ENCODE results near the gene TNIK. TPM values are rescaled to one million over a fixed set of nuclear protein-coding genes. Genes with fewer than 3 reads are reported as not detected.

TNIK gene
- total and polyA plus RNA-seq, 10 of the 15 experiments (the other 5 are each of a cell fraction or from before 2014, with no cell fraction given): 13.9 to 74.3 (median 48.2) TPM

DNA sequence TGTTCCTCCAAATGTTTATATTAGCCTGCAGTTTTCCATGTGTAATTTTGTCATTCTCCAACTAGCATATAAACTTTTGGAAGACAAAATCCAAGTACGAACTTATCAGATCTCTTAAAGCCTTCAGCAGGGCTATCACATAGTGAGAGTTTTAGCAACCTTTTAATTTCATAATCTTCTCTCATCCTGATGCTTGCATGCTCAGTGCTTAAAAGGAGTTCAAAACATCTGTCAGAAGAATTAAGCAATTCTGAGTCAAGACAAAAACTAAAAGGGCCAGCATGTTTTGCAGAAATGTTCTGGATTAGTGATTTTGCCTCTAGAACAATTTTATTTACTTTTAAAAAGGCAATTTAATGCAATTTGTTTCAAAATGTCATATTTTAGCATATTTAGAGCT is 360.3 kb downstream of the TNIK start:
- no TSS peak for BruUV-seq (replicated peaks)
- no peak overlapping the region for H3K9ac ChIP-seq (ENCODE audit: control insufficient read depth, insufficient read depth, low read length)
- in situ Hi-C loops (cut with MboI) (no loop called here), intact Hi-C loops (cut with micrococcal nuclease; ENCODE audit: unreplicated experiment) (no loop called here)
- no peaks in the 10 kb centered on the region for H4K20me1 ChIP-seq (ENCODE audit: control insufficient read depth, insufficient read depth)
- FAIRE-seq: no peak
- ChIA-PET CTCF (no interaction called here), POLR2A (no interaction called here), RAD21 (ENCODE audit: unreplicated experiment) (no interaction called here), SMC1A (ENCODE audit: uncharacterized antibody, unreplicated experiment) (no interaction called here)
- no peak for ATAC-seq
- no peaks in the 10 kb centered on the region for H3K4me1 ChIP-seq (ENCODE audit: control insufficient read depth, insufficient read depth, low read length)
- no peak overlapping the region for H3K27ac ChIP-seq (ENCODE audit: control insufficient read depth, insufficient read depth)
- H3K9me3 ChIP-seq (replicated peaks; ENCODE audit: control insufficient read depth, insufficient read depth, low read length): no peaks in the 10 kb centered on the region; the same call in 2 of the 3 replicates
- H3K4me2 ChIP-seq (ENCODE audit: control insufficient read depth, insufficient read depth): no peak overlapping the region
- H3K27me3 ChIP-seq (replicated peaks in 1 of 2; ENCODE audit: control insufficient read depth in 2 of 2, insufficient read depth in 2 of 2, low read length in 1 of 2): no peaks in the 10 kb centered on the region
- DNase-seq (ENCODE audit: low read depth, low spot score): no peak
- no peaks in the 10 kb centered on the region for H3K79me2 ChIP-seq (ENCODE audit: control insufficient read depth, insufficient read depth, low read length)
- H3K4me3 ChIP-seq: no peak overlapping the region
- no peak overlapping the region for H2AFZ ChIP-seq (ENCODE audit: control insufficient read depth, low read depth, low read length)
- WGBS (ENCODE audit: insufficient coverage, insufficient replicate concordance, low lambda C conversion rate, missing lambda C conversion rate): 89% methylated on average over 1 of the region's 1 CpG
- peaks cover 0 to 34% of the 10 kb centered on the region in 2 experiments; a peak in 3 of 4 replicates for H3K36me3 ChIP-seq (ENCODE audit: control insufficient read depth in 2 of 2, insufficient read depth in 2 of 2, low read length in 1 of 2)
- TF ChIP-seq KLF5 (IDR thresholded peaks at IDR 0.05; ENCODE audit: partially characterized antibody): no peak
- TF ChIP-seq MEF2A (IDR thresholded peaks at IDR 0.05; ENCODE audit: insufficient read depth, low read depth, low read length): no peak
- TF ChIP-seq NR2F1 (conservative IDR thresholded peaks at IDR 0.05): no peak
- TF ChIP-seq, protein P1, sequence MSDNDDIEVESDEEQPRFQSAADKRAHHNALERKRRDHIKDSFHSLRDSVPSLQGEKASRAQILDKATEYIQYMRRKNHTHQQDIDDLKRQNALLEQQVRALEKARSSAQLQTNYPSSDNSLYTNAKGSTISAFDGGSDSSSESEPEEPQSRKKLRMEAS (IDR thresholded peaks at IDR 0.05; ENCODE audit: low read depth, low read length): no peak
- TF ChIP-seq, protein P2, sequence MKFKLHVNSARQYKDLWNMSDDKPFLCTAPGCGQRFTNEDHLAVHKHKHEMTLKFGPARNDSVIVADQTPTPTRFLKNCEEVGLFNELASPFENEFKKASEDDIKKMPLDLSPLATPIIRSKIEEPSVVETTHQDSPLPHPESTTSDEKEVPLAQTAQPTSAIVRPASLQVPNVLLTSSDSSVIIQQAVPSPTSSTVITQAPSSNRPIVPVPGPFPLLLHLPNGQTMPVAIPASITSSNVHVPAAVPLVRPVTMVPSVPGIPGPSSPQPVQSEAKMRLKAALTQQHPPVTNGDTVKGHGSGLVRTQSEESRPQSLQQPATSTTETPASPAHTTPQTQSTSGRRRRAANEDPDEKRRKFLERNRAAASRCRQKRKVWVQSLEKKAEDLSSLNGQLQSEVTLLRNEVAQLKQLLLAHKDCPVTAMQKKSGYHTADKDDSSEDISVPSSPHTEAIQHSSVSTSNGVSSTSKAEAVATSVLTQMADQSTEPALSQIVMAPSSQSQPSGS (IDR thresholded peaks at IDR 0.05; ENCODE audit: low read length): no peak
- no peak for TF ChIP-seq ZNF622 (IDR thresholded peaks at IDR 0.05)
- no peak for TF ChIP-seq MXI1 (IDR thresholded peaks at IDR 0.05; ENCODE audit: low read depth, low read length)
- no peak for TF ChIP-seq GATAD2B (conservative IDR thresholded peaks at IDR 0.05; ENCODE audit: low read depth)
- TF ChIP-seq ASH2L (IDR thresholded peaks at IDR 0.05; ENCODE audit: borderline replicate concordance, low read depth): no peak
- no peak for TF ChIP-seq NBN (IDR thresholded peaks at IDR 0.05)
- TF ChIP-seq, protein P3, sequence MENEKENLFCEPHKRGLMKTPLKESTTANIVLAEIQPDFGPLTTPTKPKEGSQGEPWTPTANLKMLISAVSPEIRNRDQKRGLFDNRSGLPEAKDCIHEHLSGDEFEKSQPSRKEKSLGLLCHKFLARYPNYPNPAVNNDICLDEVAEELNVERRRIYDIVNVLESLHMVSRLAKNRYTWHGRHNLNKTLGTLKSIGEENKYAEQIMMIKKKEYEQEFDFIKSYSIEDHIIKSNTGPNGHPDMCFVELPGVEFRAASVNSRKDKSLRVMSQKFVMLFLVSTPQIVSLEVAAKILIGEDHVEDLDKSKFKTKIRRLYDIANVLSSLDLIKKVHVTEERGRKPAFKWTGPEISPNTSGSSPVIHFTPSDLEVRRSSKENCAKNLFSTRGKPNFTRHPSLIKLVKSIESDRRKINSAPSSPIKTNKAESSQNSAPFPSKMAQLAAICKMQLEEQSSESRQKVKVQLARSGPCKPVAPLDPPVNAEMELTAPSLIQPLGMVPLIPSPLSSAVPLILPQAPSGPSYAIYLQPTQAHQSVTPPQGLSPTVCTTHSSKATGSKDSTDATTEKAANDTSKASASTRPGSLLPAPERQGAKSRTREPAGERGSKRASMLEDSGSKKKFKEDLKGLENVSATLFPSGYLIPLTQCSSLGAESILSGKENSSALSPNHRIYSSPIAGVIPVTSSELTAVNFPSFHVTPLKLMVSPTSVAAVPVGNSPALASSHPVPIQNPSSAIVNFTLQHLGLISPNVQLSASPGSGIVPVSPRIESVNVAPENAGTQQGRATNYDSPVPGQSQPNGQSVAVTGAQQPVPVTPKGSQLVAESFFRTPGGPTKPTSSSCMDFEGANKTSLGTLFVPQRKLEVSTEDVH (IDR thresholded peaks at IDR 0.05; ENCODE audit: low read depth, partially characterized antibody): no peak
- no peak for TF ChIP-seq CHD2 (IDR thresholded peaks at IDR 0.05; ENCODE audit: borderline replicate concordance, low read depth, low read length)
- TF ChIP-seq FOXK2 (IDR thresholded peaks at IDR 0.05): no peak

All from GM12878 (cell line).